Measurements from ENCODE around the gene FNDC10.

The FNDC10 gene

DNA sequence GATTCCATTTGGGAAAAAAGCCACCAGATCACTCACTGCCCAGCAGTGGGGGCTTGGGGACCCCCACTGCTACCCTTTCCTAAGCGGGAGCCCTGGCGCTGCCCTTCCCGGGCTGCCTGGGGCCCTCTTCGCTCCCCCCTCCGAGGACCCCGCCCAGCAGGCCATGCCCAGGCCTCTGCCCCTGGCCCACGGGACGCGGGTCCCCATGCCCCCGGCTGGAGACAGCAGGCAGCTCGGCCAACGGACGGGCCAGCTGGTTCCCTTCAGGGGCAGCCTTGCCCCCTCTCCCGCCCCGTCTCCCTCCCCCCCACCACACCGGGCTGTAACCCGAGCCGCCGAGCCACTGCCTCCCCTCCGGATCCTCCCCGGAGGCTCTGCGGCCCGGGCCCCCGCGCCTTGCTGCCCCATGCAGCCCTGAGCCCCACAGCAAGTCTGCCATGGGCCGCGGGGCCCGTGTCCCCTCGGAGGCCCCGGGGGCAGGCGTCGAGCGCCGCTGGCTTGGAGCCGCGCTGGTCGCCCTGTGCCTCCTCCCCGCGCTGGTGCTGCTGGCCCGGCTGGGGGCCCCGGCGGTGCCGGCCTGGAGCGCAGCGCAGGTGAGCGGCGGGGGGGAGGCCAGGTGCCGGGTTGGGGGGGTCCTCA, 32.0 kb upstream of the FNDC10 start, which contains the start of gene MMP23B:
Gene MMP23B, plus strand, starts transcription at position 392 of the 639 bp plus-strand sequence. Its CDS starts 46 bp downstream, at position 438.
- H3K36me3 ChIP-seq (ENCODE audit: control insufficient read depth, insufficient read depth, low read length), result peaks cover 3% of the 10 kb centered on the region
- peak within 1 kb of the TSS; percentile 27 for H3K4me3 ChIP-seq (ENCODE audit: low read length)
- H3K27me3 ChIP-seq (ENCODE audit: control insufficient read depth, insufficient read depth, low read length), result no peaks in the 10 kb centered on the region
- no peak within 1 kb of the TSS for H3K9ac ChIP-seq (ENCODE audit: low read length)
- H3K27ac ChIP-seq (ENCODE audit: low read depth, low read length), result peak within 1 kb of the TSS; percentile 58
- H3K4me1 ChIP-seq (ENCODE audit: control insufficient read depth, insufficient read depth, low read length), result no peaks in the 10 kb centered on the region

DNA sequence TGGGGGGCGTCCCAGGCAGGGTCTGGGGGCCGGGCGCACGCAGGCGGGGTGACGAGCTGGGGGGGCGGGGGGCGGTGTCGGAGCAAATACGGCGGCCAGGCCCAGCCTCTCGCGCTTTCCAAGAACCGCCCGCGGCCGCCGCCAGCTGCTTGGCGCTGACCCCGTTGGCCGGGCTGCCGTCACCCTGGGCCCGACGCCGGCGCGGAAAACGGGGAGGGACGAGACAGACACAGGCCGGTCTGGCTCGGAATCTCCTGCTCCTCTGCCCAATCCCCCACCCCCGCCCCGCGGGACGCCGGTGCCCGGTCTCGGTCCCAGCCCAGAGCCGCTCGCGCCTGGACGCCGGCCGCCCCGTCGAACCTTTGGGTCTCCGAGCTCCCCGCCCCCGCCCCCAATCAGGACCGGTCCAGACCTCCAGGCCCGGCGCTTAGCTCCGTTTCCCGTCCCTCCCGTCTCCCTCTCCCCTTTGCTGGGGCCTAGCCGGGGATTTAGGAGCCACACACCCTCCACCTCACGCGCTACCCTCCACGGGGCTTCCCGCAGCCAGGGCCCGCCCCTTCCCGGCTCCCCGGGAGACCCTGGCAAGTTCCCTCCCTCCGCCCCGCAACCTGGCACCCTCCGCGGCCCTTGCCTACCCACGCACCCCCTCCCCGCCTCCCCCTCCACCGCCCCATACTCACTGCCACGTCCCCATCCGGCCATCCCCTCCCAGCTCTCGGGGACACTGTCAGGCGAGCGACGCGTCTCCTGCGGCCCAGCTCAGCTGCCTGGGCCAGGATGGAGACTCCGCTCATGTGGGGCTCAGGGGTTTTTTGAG, 31.2 kb upstream of the FNDC10 start:
- H3K36me3 ChIP-seq (ENCODE audit: control insufficient read depth, insufficient read depth, low read length), result peaks cover 3% of the 10 kb centered on the region
- H3K27me3 ChIP-seq (ENCODE audit: control insufficient read depth, insufficient read depth, low read length), result no peaks in the 10 kb centered on the region
- H3K4me3 ChIP-seq (ENCODE audit: low read length), result peak overlapping the region; percentile 27
- H3K9ac ChIP-seq (ENCODE audit: low read length), result no peak overlapping the region
- no peaks in the 10 kb centered on the region for H3K4me1 ChIP-seq (ENCODE audit: control insufficient read depth, insufficient read depth, low read length)
- peak overlapping the region; percentile 58 for H3K27ac ChIP-seq (ENCODE audit: low read depth, low read length)

DNA sequence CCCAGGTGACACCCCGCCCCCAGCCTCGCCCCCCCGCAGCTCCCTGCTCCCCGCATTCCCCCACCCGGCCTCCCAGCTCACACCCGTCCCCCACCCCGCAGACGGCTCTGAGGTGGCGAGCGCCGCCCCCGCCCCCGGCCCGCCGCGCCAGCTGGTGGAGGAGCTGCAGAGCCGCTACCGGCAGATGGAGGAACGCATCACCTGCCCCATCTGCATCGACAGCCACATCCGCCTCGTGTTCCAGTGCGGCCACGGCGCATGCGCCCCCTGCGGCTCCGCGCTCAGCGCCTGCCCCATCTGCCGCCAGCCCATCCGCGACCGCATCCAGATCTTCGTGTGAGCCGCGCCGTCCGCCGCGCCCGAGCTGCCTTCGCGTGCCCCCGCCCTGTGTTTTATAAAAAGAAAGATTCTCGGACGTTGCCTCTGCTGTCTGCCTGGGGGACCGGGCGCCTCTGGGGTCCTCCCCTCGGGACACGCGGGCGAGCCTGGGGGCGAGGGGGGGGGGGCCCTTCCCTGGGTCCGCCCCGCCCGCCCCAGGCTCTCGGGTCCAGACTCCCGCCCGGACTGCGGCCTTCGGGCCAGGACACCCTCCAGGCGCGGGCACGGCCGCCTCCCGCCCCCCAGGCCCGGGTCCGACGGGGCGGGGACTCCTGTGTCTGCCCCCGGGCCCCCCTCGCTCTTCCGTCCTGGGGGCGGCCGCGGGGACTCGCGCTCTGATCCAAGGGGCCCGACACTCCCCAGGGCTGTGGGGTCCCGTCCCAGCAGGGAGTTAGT, 30.4 kb upstream of the FNDC10 start:
- peaks cover 3% of the 10 kb centered on the region for H3K36me3 ChIP-seq (ENCODE audit: control insufficient read depth, insufficient read depth, low read length)
- H3K4me1 ChIP-seq (ENCODE audit: control insufficient read depth, insufficient read depth, low read length), result no peaks in the 10 kb centered on the region
- no peaks in the 10 kb centered on the region for H3K27me3 ChIP-seq (ENCODE audit: control insufficient read depth, insufficient read depth, low read length)
- H3K9ac ChIP-seq (ENCODE audit: low read length), result no peak overlapping the region
- peak overlapping the region; percentile 58 for H3K27ac ChIP-seq (ENCODE audit: low read depth, low read length)
- no peak overlapping the region for H3K4me3 ChIP-seq (ENCODE audit: low read length)

- Histone ChIP-seq H3K9ac (ENCODE audit: low read length) (no peak overlapping the region), H3K4me1 (ENCODE audit: control insufficient read depth, insufficient read depth, low read length) (no peaks in the 10 kb centered on the region), H3K36me3 (ENCODE audit: control insufficient read depth, insufficient read depth, low read length) (peaks cover 3% of the 10 kb centered on the region), H3K4me3 (ENCODE audit: low read length) (peak overlapping the region; percentile 27), H3K27me3 (ENCODE audit: control insufficient read depth, insufficient read depth, low read length) (no peaks in the 10 kb centered on the region), H3K27ac (ENCODE audit: low read depth, low read length) (no peak overlapping the region)
These were observed 29.7 kb upstream of the FNDC10 start for GRCh38 chr1:1629430-1630190.

GRCh38 chr1:1628754-1629429, 29.0 kb upstream of the FNDC10 start:
- H3K27me3 ChIP-seq (ENCODE audit: control insufficient read depth, insufficient read depth, low read length), result no peaks in the 10 kb centered on the region
- no peaks in the 10 kb centered on the region for H3K4me1 ChIP-seq (ENCODE audit: control insufficient read depth, insufficient read depth, low read length)
- peaks cover 3% of the 10 kb centered on the region for H3K36me3 ChIP-seq (ENCODE audit: control insufficient read depth, insufficient read depth, low read length)
- H3K4me3 ChIP-seq (ENCODE audit: low read length), result peak overlapping the region; percentile 27
- no peak overlapping the region for H3K27ac ChIP-seq (ENCODE audit: low read depth, low read length)
- no peak overlapping the region for H3K9ac ChIP-seq (ENCODE audit: low read length)

GRCh38 chr1:1627829-1628753, 28.2 kb upstream of the FNDC10 start:
- Histone ChIP-seq H3K36me3 (ENCODE audit: control insufficient read depth, insufficient read depth, low read length) (peaks cover 3% of the 10 kb centered on the region), H3K4me1 (ENCODE audit: control insufficient read depth, insufficient read depth, low read length) (no peaks in the 10 kb centered on the region), H3K27me3 (ENCODE audit: control insufficient read depth, insufficient read depth, low read length) (no peaks in the 10 kb centered on the region), H3K27ac (ENCODE audit: low read depth, low read length) (no peak overlapping the region), H3K9ac (ENCODE audit: low read length) (no peak overlapping the region), H3K4me3 (ENCODE audit: low read length) (no peak overlapping the region)

DNA sequence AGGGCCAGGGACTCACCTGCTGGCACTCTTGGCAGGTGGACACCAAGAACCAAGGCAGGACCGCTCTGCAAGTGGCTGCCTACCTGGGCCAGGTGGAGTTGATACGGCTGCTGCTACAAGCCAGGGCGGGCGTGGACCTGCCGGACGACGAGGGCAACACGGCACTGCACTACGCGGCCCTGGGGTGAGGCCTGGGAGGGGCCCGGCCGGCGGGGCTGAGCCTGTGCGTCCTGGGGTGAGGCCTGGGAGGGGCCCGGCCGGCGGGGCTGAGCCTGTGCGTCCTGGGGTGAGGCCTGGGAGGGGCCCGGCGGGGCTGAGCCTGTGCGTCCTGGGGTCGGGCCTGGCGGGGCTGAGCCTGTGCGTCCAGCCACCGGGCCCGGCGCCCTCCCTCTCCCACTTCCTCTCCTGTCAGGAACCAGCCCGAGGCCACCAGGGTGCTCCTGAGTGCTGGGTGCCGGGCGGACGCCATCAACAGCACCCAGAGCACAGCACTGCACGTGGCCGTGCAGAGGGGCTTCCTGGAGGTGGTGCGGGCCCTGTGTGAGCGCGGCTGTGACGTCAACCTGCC, 27.4 kb upstream of the FNDC10 start:
- Histone ChIP-seq H3K9ac (ENCODE audit: low read length) (no peak overlapping the region), H3K4me3 (ENCODE audit: low read length) (no peak overlapping the region), H3K27ac (ENCODE audit: low read depth, low read length) (no peak overlapping the region), H3K4me1 (ENCODE audit: control insufficient read depth, insufficient read depth, low read length) (no peaks in the 10 kb centered on the region), H3K27me3 (ENCODE audit: control insufficient read depth, insufficient read depth, low read length) (no peaks in the 10 kb centered on the region), H3K36me3 (ENCODE audit: control insufficient read depth, insufficient read depth, low read length) (peaks cover 3% of the 10 kb centered on the region)

GRCh38 chr1:1626207-1627141, 26.5 kb upstream of the FNDC10 start:
- no peaks in the 10 kb centered on the region for H3K4me1 ChIP-seq (ENCODE audit: control insufficient read depth, insufficient read depth, low read length)
- H3K4me3 ChIP-seq (ENCODE audit: low read length), result no peak overlapping the region
- no peak overlapping the region for H3K9ac ChIP-seq (ENCODE audit: low read length)
- H3K27ac ChIP-seq (ENCODE audit: low read depth, low read length), result no peak overlapping the region
- peaks cover 3% of the 10 kb centered on the region for H3K36me3 ChIP-seq (ENCODE audit: control insufficient read depth, insufficient read depth, low read length)
- H3K27me3 ChIP-seq (ENCODE audit: control insufficient read depth, insufficient read depth, low read length), result no peaks in the 10 kb centered on the region

- Histone ChIP-seq H3K4me3 (ENCODE audit: low read length) (no peak overlapping the region), H3K27ac (ENCODE audit: low read depth, low read length) (no peak overlapping the region), H3K4me1 (ENCODE audit: control insufficient read depth, insufficient read depth, low read length) (no peaks in the 10 kb centered on the region), H3K36me3 (ENCODE audit: control insufficient read depth, insufficient read depth, low read length) (peaks cover 3% of the 10 kb centered on the region), H3K27me3 (ENCODE audit: control insufficient read depth, insufficient read depth, low read length) (no peaks in the 10 kb centered on the region), H3K9ac (ENCODE audit: low read length) (no peak overlapping the region)
These were observed 25.9 kb upstream of the FNDC10 start for GRCh38 chr1:1625824-1626206.

GRCh38 chr1:1625404-1625775, 25.5 kb upstream of the FNDC10 start:
- Histone ChIP-seq H3K27ac (ENCODE audit: low read depth, low read length) (no peak overlapping the region), H3K4me1 (ENCODE audit: control insufficient read depth, insufficient read depth, low read length) (no peaks in the 10 kb centered on the region), H3K9ac (ENCODE audit: low read length) (no peak overlapping the region), H3K27me3 (ENCODE audit: control insufficient read depth, insufficient read depth, low read length) (no peaks in the 10 kb centered on the region), H3K4me3 (ENCODE audit: low read length) (no peak overlapping the region), H3K36me3 (ENCODE audit: control insufficient read depth, insufficient read depth, low read length) (peaks cover 3% of the 10 kb centered on the region)

Data from rectal smooth muscle tissue (tissue), 1 donor.